Fibroblast of skin of right quadriceps (primary cell): ENCODE results near the gene NUDT3.
"Not testable (repeated sequence)": the region's sequence is repeated elsewhere in the genome, so short reads cannot be mapped to it uniquely, and the experiment has no call there.

Experiments
- DNase-seq: peaks from one replicate; pipeline ENCODE4 v3.0.0-alpha.2; 2013

The NUDT3 gene

GRCh38 chr6:34248198-34248726 is 144.2 kb downstream of the NUDT3 start:
- DNase-seq, result no peak

GRCh38 chr6:34247481-34248197 is 144.8 kb downstream of the NUDT3 start:
- DNase-seq, result no peak

- DNase-seq, result peak; percentile 32
These were observed 145.7 kb downstream of the NUDT3 start for GRCh38 chr6:34246563-34247391.

GRCh38 chr6:34246249-34246562 is 146.3 kb downstream of the NUDT3 start:
- no peak for DNase-seq

- not testable (repeated sequence) for DNase-seq
These were observed 146.7 kb downstream of the NUDT3 start for GRCh38 chr6:34245761-34246140.

- not testable (repeated sequence) for DNase-seq
These were observed 147.3 kb downstream of the NUDT3 start for GRCh38 chr6:34245032-34245760.

- peak; percentile 91 for DNase-seq
These were observed 148.3 kb downstream of the NUDT3 start for GRCh38 chr6:34243901-34244884.

- DNase-seq, result peak; percentile 45
These were observed 149.2 kb downstream of the NUDT3 start for GRCh38 chr6:34243131-34243771.

- no peak for DNase-seq
These were observed 150.0 kb downstream of the NUDT3 start for GRCh38 chr6:34242252-34243130.

GRCh38 chr6:34241351-34242215 is 150.9 kb downstream of the NUDT3 start:
- no peak for DNase-seq

GRCh38 chr6:34240329-34241248 is 151.9 kb downstream of the NUDT3 start:
- no peak for DNase-seq

- no peak for DNase-seq
These were observed 152.6 kb downstream of the NUDT3 start for GRCh38 chr6:34239893-34240292.

- DNase-seq, result no peak
These were observed 153.0 kb downstream of the NUDT3 start for GRCh38 chr6:34239500-34239825.

GRCh38 chr6:34238585-34239499 is 153.6 kb downstream of the NUDT3 start:
- no peak for DNase-seq

GRCh38 chr6:34237722-34238584 is 154.5 kb downstream of the NUDT3 start:
- peak; percentile 51 for DNase-seq

GRCh38 chr6:34237316-34237721 is 155.2 kb downstream of the NUDT3 start:
- no peak for DNase-seq
